ENCODE results near the gene MLLT3.

DNA sequence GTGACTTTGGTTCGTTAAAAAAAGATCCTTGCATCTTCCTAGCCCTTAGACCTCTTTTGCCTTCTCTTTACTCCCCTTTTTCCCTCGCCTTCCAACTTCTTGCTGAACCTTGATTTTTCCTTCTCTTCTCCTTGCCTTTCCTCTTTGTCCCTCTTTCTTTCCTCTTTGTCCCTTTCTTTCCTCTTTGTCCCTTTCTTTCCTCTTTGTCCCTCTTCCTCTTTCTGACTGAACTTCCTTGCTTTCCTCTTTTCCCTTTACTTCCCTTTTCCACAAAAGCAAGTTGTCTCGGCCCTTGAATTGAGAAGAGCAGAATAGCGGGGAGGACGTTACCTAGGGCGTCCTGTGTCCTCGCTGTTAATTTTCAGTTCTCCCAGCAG, 1.4 kb upstream of the MLLT3 start:
- TF ChIP-seq GATA1 (IDR thresholded peaks at IDR 0.05; ENCODE audit: low read depth, low read length) (no peak), POLR2A (IDR thresholded peaks at IDR 0.05; ENCODE audit: low read length) (no peak)

All from erythroblast (primary cell).